Trophoblast cell (in vitro differentiated cells and primary cell): ENCODE data around the gene IL20RA.
"Not testable (repeated sequence)": the region's sequence is repeated elsewhere in the genome, so short reads cannot be mapped to it uniquely, and the experiment has no call there.

Source experiments
- DNase-seq, 2 donors: peaks; one replicate each; pipeline ENCODE4 v3.0.0-alpha.2; 2016
- H2AFZ ChIP-seq: 2 replicates; pipeline ENCODE4 v1.6.1; 2013; ENCODE audit warnings: low read length, moderate library complexity, mild to moderate bottlenecking; ENCODE audit not compliant: insufficient read depth, poor library complexity
- H2AK5ac ChIP-seq: 2 replicates; pipeline ENCODE4 v1.6.1; 2013; ENCODE audit warnings: mild to moderate bottlenecking, low read length
- H2BK120ac ChIP-seq: 2 replicates; pipeline ENCODE4 v1.6.1; 2013; ENCODE audit warnings: low read length, mild to moderate bottlenecking, moderate library complexity; ENCODE audit not compliant: insufficient read depth, poor library complexity
- H2BK12ac ChIP-seq: 2 replicates; pipeline ENCODE4 v1.6.1; 2013; ENCODE audit warnings: mild to moderate bottlenecking, low read length, moderate library complexity
- H2BK5ac ChIP-seq: 2 replicates; pipeline ENCODE4 v1.6.1; 2013; ENCODE audit warnings: low read length, low read depth, moderate library complexity, mild to moderate bottlenecking; ENCODE audit not compliant: poor library complexity
- H3K14ac ChIP-seq: 2 replicates; pipeline ENCODE4 v1.6.1; 2013; ENCODE audit warnings: mild to moderate bottlenecking, low read length
- H3K18ac ChIP-seq: 2 replicates; pipeline ENCODE4 v1.6.1; 2013; ENCODE audit warnings: mild to moderate bottlenecking, low read length
- H3K23ac ChIP-seq: 2 replicates; pipeline ENCODE4 v1.6.1; 2013; ENCODE audit warnings: low read length
- H3K27ac ChIP-seq: 2 replicates; pipeline ENCODE4 v1.5.1; 2013; ENCODE audit warnings: low read depth, mild to moderate bottlenecking, inconsistent platforms, low read length, moderate library complexity
- H3K27me3 ChIP-seq: 2 replicates; pipeline ENCODE4 v1.6.1; 2013; ENCODE audit warnings: inconsistent platforms, mild to moderate bottlenecking, low read length, moderate library complexity; ENCODE audit not compliant: insufficient read depth
- H3K36me3 ChIP-seq, 2 experiments: 1 replicate in 1 of 2; 2 replicates in 1 of 2; pipeline ENCODE4 v1.6.1; 2013; ENCODE audit warnings: low read length in 2 of 2, mild to moderate bottlenecking in 2 of 2, moderate library complexity in 1 of 2; ENCODE audit not compliant: insufficient read depth in 2 of 2, control insufficient read depth in 1 of 2
- H3K4ac ChIP-seq: 2 replicates; pipeline ENCODE4 v1.6.1; 2013; ENCODE audit warnings: low read depth, mild to moderate bottlenecking, low read length, moderate library complexity
- H3K4me1 ChIP-seq, 2 experiments: 1 replicate in 1 of 2; 2 replicates in 1 of 2; pipeline ENCODE4 v1.6.1; 2013; ENCODE audit warnings: low read length in 2 of 2, mild to moderate bottlenecking in 2 of 2, moderate library complexity in 1 of 2; ENCODE audit not compliant: insufficient read depth in 2 of 2, control insufficient read depth in 1 of 2
- H3K4me2 ChIP-seq: 2 replicates; pipeline ENCODE4 v1.6.1; 2013; ENCODE audit warnings: inconsistent platforms, mild to moderate bottlenecking, low read length, moderate library complexity
- H3K4me3 ChIP-seq: 2 replicates; pipeline ENCODE4 v1.5.1; 2013; ENCODE audit warnings: mild to moderate bottlenecking, low read depth, low read length, inconsistent platforms
- H3K79me1 ChIP-seq: one replicate; pipeline ENCODE4 v1.6.1; 2013; ENCODE audit warnings: low read length
- H3K79me2 ChIP-seq: 2 replicates; pipeline ENCODE4 v1.6.1; 2013; ENCODE audit warnings: low read length, mild to moderate bottlenecking; ENCODE audit not compliant: control insufficient read depth, insufficient read depth, poor library complexity
- H3K9ac ChIP-seq: 2 replicates; pipeline ENCODE4 v1.6.1; 2013; ENCODE audit warnings: mild to moderate bottlenecking, low read length
- H3K9me3 ChIP-seq: 2 replicates; pipeline ENCODE4 v1.6.1; 2013; ENCODE audit warnings: low read depth, mild to moderate bottlenecking, control low read depth, inconsistent platforms, low read length; ENCODE audit not compliant: insufficient read depth
- H4K12ac ChIP-seq: 2 replicates; pipeline ENCODE4 v1.6.1; 2013; ENCODE audit warnings: low read depth, mild to moderate bottlenecking, low read length, moderate library complexity
- H4K8ac ChIP-seq: 2 replicates; pipeline ENCODE4 v1.6.1; 2013; ENCODE audit warnings: low read depth, mild to moderate bottlenecking, low read length, moderate library complexity
- H4K91ac ChIP-seq: one replicate; pipeline ENCODE4 v1.6.1; 2013; ENCODE audit warnings: low read depth, mild to moderate bottlenecking, low read length, moderate library complexity
- WGBS: extraction: QIAGEN DNeasy Blood & Tissue Kit; methylation state at CpG from one replicate; pipeline ENCODE4 v1.1.7; 2013; ENCODE audit warnings: missing lambda C conversion rate; ENCODE audit not compliant: insufficient read length, insufficient coverage; ENCODE audit errors: extremely low coverage; 5-methylcytosine and 5-hydroxymethylcytosine counted together

IL20RA gene

DNA sequence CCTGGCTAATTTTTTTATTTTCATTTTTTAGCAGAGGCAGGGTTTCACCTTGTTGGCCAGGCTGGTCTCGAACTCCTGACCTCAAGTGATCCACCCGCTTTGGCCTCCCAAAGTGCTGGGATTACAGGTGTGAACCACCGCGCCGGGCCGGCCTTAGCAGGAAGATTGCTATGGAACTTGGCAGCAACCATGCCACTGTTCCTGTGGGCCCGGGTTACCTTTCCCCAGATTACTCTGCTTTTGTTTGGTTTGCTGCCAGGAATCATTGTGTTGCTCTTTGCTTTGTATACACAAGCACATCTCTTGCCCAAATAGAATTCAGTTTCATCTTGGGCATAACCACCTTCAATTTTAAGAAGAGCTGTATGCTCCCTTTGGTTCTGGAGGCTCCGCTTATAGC, 71.0 kb downstream of the IL20RA start:
- H3K4me3 ChIP-seq, H4K12ac ChIP-seq, H3K4me2 ChIP-seq, H3K14ac ChIP-seq, H2BK5ac ChIP-seq, H4K91ac ChIP-seq, H3K9me3 ChIP-seq, H3K27me3 ChIP-seq, H4K8ac ChIP-seq, H2AK5ac ChIP-seq, H3K79me1 ChIP-seq, H3K9ac ChIP-seq, H3K4ac ChIP-seq, H3K18ac ChIP-seq, H3K36me3 ChIP-seq, H3K23ac ChIP-seq, H2BK120ac ChIP-seq, H3K27ac ChIP-seq, H2BK12ac ChIP-seq, H2AFZ ChIP-seq, H3K79me2 ChIP-seq, DNase-seq: not testable (repeated sequence)
- WGBS, result no CpG with 5 or more reads among the region's 8 CpGs
- H3K4me1 ChIP-seq, result peaks cover 2 to 13% of the 10 kb centered on the region in 2 experiments

DNA sequence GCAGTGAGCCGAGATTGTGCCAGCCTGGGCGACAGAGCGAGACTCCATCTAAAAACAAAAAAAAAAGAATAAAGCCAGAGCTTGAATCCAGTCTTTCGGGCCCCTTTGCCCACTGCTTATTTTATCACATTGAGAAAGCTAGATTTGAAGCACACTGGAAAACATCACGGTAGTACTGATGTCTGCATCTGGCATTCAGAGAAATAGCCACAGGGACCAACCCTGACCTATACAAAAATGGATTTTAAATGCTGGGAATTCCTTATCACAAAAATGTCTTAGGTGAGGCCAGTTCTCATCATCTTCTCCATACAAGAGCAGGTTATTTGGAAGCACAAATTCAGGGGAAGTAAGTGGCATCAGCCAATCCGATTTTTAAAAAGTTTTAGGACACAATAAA, 73.2 kb downstream of the IL20RA start:
- Histone ChIP-seq H3K18ac (no peak overlapping the region), H2BK12ac (no peak overlapping the region), H3K4me3 (no peak overlapping the region), H3K27me3 (no peaks in the 10 kb centered on the region), H3K79me2 (no peaks in the 10 kb centered on the region), H3K36me3 (no peaks in the 10 kb centered on the region), H3K4me1 (peaks cover 2 to 13% of the 10 kb centered on the region in 2 experiments), H3K79me1 (no peaks in the 10 kb centered on the region), H4K8ac (no peak overlapping the region), H4K12ac (no peak overlapping the region), H3K4ac (no peak overlapping the region), H2AK5ac (no peak overlapping the region), H3K4me2 (no peak overlapping the region), H3K14ac (no peak overlapping the region), H2BK120ac (no peak overlapping the region), H2AFZ (no peak overlapping the region), H3K9me3 (no peaks in the 10 kb centered on the region), H3K27ac (no peak overlapping the region), H3K9ac (no peak overlapping the region), H2BK5ac (no peak overlapping the region), H4K91ac (no peak overlapping the region), H3K23ac (no peak overlapping the region)
- DNase-seq, result peak in 1 of 2 donors; percentile 48
- no CpG with 5 or more reads among the region's 6 CpGs for WGBS

DNA sequence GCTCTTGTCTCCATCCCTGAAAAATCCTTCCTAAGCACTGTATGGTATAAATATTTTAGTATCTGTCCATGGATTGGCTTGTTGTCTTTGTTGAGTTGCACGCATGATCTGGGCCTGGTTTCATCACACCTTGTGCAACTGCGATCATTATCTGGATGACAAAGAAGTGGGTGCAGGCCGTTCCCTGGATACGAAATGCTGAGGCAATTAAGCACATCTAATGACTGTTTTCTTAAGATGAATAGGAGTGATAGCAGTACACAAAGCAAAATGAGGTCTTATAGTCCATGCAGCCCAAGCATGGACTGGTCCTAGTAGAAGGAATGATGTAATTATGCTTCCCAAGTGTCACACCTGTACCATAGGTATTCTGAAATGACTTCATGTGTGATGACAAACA, 74.8 kb downstream of the IL20RA start:
- Histone ChIP-seq H3K36me3 (no peaks in the 10 kb centered on the region), H3K79me1 (no peaks in the 10 kb centered on the region), H3K27ac (peak overlapping the region; percentile 46), H2AFZ (no peak overlapping the region), H3K79me2 (no peaks in the 10 kb centered on the region), H2BK5ac (no peak overlapping the region), H3K14ac (no peak overlapping the region), H2BK120ac (no peak overlapping the region), H3K9ac (no peak overlapping the region), H2AK5ac (no peak overlapping the region), H3K4me3 (no peak overlapping the region), H4K12ac (no peak overlapping the region), H4K91ac (peak overlapping the region; percentile 55), H3K4ac (no peak overlapping the region), H2BK12ac (no peak overlapping the region), H4K8ac (no peak overlapping the region), H3K27me3 (no peaks in the 10 kb centered on the region), H3K4me2 (peak overlapping the region; percentile 12), H3K23ac (no peak overlapping the region), H3K4me1 (peaks cover 2 to 14% of the 10 kb centered on the region in 2 experiments), H3K9me3 (no peaks in the 10 kb centered on the region), H3K18ac (no peak overlapping the region)
- WGBS, result no CpG with 5 or more reads among the region's 4 CpGs
- peak; percentile 97 to 99 for DNase-seq

DNA sequence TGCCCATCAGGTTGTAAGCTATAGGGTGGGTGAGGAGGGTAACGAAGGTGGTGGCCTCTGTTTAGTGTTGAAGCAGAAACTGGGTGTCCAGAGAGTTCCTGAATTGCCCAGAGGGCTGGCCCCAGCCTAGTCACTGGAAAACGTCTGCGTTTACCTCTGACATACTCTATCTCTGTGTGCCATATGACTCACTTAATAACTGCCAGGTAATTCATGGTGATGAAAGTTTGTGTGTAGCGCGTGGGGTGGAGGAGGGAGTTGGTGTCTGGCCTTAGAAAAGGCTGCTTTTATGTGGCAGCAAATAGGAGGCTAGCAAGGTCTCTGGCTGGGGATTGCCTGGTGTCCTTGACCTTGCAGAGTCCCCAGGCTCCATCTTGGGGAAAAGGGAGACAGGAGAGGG, 75.3 kb downstream of the IL20RA start:
- peaks cover 1% of the 10 kb centered on the region for H3K79me1 ChIP-seq
- H3K23ac ChIP-seq, result no peak overlapping the region
- H3K27me3 ChIP-seq, result no peaks in the 10 kb centered on the region
- H3K4me2 ChIP-seq, result peak overlapping the region; percentile 12
- H3K14ac ChIP-seq, result no peak overlapping the region
- H2AFZ ChIP-seq, result no peak overlapping the region
- DNase-seq, result peak; percentile 74 to 84
- no peak overlapping the region for H2BK12ac ChIP-seq
- H3K36me3 ChIP-seq, result no peaks in the 10 kb centered on the region
- H4K91ac ChIP-seq, result peak overlapping the region; percentile 55
- H3K27ac ChIP-seq, result peak overlapping the region; percentile 46
- no peak overlapping the region for H4K12ac ChIP-seq
- H3K4me1 ChIP-seq, result peaks cover 2 to 16% of the 10 kb centered on the region in 2 experiments
- H3K4me3 ChIP-seq, result no peak overlapping the region
- H3K9ac ChIP-seq, result no peak overlapping the region
- H2AK5ac ChIP-seq, result no peak overlapping the region
- WGBS, result no CpG with 5 or more reads among the region's 5 CpGs
- no peak overlapping the region for H3K18ac ChIP-seq
- H2BK5ac ChIP-seq, result no peak overlapping the region
- H3K4ac ChIP-seq, result no peak overlapping the region
- H3K79me2 ChIP-seq, result no peaks in the 10 kb centered on the region
- no peak overlapping the region for H4K8ac ChIP-seq
- H3K9me3 ChIP-seq, result no peaks in the 10 kb centered on the region
- H2BK120ac ChIP-seq, result peak overlapping the region; percentile 15
